Stimulated activated CD8-positive, alpha-beta memory T cell treated with anti-CD3 and anti-CD28 coated beads, Interleukin-4, amount 100 ng/mL, for 24 hours (primary cell): ENCODE results near the gene CD63.
A peak's percentile ranks its signal among the peaks of the same experiment; 100 is the strongest.

Source experiments
- DNase-seq: peaks from one replicate; pipeline ENCODE4 v3.0.0-alpha.2; 2020; ENCODE audit warnings: low read depth

The CD63 gene

DNA sequence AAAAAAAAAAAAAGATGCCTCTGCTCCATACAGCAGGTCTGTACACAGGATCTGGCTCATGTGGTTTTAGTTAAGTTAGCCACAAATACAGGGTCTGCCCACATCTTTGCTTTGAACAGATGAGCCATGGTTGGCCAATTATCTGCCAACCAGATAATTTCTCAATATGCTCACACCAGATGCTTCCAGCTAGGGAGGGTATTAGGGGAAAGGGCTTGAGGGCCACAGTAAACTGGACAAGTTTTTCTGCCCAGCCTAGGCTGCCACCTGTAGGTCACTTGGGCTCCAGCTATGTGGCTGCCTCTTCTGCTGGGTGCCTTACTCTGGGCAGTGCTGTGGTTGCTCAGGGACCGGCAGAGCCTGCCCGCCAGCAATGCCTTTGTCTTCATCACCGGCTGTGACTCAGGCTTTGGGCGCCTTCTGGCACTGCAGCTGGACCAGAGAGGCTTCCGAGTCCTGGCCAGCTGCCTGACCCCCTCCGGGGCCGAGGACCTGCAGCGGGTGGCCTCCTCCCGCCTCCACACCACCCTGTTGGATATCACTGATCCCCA, 7.8 kb downstream of the CD63 start:
- no peak for DNase-seq

DNA sequence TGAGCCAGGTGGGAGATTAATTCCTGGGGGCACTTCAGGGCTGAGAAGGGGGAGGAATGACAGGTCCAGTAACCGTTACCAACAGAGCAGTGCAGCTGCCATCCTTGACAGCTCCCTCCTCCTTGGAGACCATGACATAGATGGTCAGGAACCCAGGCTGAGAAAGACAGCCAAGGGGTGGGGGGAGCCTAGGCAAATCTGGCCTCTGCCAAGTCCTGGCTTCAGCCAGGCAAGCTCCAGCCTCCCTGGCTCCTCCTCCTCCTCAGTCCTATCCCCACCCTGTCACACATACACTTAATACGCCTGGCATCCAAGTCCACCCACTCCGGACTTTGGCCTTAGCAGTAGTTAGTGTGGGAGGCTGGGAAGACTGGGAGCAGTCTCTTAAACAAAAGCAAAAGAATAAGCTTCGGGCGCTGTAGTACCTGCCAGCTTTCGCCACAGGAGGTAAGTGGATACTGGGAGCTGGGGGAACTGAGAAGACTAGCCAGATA, 8.7 kb downstream of the CD63 start, which contains the start of gene RDH5:
Gene RDH5, plus strand, starts transcription at position 323 of the 494 bp plus-strand sequence. CDS start 792 bp downstream, outside the sequence.
- no peak for DNase-seq

DNA sequence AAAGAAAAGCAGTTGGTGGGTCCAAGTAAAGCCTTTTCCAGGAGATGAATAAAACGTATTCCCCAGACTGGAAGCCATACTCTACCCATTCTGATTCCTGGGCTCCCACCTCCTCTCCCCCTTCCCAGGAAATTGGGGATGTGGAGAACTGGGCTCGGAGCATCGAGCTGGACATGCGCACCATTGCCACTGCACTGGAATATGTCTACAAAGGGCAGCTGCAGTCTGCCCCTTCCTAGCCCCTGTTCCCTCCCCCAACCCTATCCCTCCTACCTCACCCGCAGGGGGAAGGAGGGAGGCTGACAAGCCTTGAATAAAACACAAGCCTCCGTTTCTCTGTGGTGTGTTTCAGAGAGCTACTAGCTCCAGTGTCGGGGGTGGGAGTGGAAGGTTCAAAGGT, 9.4 kb downstream of the CD63 start:
- DNase-seq, result no peak

DNA sequence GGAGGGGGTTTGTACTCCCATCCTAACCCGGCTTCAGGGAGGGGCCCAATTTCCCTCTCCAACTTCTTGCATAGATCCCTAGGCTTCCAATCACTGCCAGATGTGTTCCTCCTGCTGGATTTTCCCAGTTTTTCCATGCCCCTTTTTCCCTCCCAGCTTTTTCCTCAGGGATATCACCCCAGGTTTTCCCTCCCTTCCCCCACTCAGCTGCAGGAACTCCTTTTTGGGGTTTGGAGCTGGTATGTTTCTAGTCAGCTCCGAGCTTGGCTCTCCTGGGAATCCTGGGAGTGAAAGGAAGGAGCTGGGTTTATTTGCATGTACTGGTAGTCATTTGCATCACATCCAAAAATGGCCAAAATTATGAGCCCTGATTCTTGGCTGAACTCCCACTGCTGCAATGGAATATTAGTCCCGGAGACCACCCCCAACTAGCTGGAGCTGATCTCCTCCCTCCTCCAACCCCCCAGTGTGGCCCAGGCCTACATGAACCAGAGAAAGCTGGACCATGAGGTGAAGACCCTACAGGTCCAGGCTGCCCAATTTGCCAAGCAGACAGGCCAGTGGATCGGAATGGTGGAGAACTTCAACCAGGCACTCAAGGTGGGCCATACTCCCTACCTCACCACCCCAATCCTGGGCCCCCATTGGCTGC, 10.1 kb downstream of the CD63 start:
- DNase-seq, result no peak

DNA sequence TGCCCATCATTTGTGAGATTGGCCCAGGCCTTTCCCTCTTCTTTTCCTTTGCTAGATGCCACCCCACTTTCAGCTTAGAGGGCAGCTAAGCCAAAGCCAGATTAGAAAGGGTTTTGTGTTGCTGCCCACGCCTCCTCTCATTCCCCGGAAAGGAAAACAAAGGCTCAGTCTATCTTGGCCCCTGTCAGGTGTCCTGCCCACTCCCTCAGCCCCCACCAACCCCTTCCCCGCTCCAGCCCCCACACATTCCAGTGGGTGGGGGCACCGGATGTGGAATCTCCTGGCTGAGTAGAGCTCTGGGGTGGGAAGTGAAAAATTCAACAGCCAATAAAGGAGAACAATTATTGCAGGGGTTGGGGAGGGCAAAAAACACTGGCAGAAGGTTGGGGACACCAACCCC, 10.8 kb downstream of the CD63 start:
- no peak for DNase-seq

DNA sequence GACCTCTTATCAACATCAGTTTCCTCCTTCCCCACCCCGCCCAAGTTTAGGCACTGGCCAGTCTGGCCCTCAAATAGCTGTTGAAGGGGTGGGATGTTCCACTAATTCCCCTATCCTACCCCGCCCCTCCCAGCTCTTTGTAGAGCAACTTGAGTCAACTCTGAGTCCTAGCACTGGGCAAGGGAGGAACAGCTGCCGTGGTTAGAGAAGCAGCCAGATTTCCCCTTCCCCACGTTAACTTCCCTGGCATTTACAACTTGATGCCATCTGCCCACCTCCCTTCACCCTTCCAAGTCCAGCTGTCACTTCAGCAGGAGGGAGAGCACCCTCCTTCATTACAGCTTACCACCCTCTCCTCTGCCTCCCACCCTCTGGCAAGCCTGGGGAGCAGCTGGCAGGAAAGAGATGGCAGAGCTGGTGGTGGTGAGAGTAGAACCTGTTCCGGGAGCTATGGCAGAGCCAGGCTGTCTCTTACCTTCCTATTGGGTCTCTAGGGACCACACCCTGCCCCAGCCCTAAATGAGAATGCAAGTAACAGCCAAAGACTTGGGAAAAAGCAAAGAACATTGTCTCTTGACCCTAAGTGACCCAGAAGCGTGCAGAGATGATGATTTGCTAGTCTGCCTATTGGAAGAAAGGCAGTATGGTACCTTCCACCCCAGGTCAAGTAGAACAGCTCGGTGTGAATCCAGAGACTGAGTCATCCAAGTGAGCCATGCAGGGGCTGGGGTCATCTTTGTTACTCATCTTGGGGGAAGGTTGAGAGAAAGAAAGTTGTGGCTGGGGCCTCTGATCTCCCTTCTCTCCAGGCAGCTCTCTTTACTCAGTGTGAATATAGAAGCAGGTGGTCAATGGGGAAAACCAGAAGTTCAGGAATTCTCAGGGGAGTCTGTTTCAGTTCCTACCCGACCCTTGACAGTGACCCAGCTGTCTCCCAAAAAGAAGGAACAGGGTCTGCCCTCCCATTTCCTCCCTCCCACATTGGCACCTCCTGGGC, 11.5 kb downstream of the CD63 start:
- no peak for DNase-seq

DNA sequence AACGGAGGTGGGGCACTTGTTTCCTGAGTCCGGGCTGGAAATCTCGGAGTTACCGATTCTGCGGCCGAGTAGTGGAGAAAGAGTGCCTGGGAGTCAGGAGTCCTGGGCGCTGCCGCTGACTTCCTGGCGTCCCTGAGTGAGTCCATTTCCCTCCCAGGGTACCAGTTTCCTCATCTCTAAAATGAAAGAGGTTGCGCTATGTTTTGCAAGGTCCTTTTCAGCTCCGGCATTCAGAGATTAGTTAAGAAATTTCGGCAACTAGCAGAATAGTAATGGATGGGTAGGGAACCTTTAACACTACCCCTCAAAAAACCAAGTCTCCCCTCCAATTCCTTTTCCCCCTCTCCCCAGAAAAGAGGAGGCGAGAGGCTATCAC, 12.2 kb downstream of the CD63 start:
- DNase-seq, result no peak

DNA sequence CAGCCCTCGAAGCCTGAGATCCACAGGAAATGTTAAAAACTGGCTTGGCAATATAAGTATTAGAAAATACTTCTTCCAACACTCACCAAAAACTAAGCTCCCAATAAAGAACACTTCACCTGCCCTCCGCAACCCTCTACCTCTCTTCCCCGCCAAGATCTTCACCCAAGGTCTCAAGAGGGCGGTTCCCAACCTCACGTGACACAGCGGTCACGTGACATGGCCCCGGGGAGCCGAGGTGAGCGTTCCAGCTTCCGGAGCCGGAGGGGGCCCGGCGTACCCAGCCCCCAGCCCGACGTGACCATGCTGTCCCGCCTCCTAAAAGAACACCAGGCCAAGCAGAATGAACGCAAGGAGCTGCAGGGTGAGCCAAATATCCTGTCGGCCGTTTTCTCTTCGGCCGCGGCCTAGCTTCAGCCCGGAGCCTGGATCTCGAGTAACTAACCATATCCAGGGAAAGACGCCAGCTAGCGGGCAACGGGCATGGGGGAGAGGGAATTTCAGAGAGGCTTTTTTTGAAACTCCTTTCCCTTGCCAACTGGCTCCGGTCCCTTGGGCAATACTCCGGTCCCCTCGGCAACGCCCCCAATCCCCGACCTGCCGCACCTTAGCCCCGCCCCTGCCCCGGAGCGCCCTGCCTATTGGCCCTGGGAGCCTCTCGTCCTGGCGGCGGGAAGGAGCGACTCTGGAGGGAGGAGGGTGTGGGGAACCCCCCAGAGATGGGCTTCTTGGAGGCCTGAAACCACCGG, 12.8 kb downstream of the CD63 start, which contains the start of gene BLOC1S1:
Gene BLOC1S1, plus strand, starts transcription at position 214 of the 749 bp plus-strand sequence. Its CDS starts 6 bp downstream, at position 220.
- peak; percentile 92 for DNase-seq

DNA sequence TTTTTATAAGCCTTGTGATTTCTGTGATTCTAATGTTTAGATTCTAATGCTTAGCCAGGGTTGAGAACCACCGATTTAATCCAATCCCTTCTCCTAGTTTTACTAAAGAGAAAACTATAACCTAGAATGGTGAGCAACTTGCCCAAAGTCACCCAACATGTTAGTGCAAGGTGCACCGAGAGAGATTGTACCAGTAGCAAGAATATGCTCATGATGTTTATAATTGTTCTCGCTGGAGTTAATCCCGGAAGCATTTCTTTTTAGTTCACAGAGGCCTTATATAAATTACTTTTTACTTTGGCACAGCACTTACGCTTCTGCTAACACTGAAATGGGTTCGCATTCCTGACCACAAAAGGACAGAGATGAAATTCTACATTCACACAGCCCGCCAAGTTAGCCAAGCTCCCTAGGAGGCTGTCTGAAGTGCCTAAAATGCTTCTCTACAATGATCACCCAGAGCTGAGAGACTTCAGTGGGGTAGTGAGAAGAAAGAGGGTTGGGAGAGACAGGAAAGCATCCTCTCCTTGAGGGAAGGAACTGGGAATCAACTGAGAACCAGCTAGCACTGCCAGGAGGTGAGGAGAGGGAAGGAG, 13.5 kb downstream of the CD63 start:
- no peak for DNase-seq

DNA sequence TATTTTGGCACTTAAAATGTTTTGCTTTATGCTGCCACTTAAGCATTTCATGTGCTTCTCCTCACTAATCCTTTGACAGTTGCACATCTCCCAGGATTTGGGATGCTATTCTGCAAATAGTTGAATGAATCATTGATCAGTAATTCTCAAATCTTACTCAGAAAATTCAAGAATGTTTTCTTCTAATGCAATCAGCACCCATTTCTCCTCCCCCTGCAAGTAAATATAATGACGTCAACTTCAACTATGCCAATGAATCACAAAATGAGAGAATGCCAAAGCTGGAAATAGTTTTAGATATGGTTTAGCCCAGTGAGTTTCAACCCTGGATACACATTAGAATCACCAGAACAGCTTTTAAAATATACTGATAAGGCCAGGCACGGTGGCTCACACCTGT, 15.1 kb downstream of the CD63 start:
- no peak for DNase-seq

DNA sequence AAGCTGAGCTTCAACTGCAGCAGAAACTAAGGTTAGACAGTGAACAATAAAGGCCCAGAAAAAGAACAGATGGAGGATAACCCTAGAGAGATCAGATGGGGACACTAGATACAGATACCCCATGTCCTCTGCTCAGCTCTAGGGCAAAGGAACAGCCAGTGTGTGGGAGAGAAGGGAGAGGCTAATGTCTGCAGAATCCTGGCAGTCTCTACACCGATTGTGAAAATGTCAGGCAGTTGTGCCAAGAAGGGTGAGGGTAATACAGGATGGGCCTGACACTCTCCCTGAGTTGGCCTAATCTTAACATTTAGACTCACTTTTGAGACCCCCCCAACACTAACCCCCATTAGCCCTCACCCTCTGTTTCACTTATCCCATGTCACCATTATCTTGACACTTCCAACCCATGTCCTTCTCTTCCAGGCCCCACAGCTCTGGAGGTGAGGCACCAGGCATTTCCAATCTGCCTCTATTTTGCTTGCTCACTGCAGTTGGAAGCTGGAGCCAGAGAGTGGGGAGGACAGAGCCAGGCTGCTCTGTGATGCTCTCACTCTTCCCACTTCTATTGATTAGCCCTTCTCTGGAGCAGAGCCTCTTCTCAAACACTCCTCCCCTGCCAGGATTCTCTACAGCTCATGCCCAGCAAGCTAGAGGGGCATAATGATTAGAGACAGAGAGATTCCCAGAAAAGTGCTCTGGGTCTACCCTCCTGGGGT, 16.0 kb downstream of the CD63 start:
- no peak for DNase-seq

DNA sequence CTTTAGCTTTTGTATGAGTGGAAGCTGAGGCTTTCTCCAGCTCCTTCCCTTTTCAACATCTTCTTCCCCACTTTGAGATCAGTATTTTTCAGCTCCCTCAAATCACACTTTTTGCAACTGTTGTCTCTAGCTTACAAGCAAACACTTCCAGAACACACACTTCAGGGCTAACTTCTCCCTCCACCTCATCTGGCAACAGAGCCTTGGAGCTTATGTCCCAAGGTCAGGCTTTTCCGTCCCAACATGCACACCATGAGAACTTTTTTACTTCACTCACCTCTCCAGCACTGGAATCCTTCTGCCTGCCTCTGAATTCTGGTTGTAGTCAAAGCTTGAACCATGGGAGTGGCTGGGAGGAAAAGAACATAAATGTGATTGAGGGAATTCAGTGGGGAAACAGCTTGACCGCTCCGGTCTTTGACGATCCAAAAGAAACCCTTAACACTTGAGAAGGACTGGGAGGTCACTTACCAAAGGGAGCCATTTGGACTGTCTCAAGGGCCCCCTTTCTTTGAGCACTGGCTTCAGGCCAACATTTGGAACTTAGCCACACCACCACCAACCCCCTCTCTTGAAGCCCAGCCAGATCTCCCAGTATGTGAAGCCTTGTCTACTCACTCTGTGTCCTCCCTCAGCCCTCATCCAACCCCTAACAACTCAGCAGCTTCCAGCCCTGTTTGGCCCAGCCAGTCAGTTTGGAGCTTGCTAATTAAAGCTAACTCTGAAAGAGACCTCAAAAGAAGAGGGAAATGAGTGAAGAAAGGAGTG, 16.8 kb downstream of the CD63 start:
- no peak for DNase-seq

DNA sequence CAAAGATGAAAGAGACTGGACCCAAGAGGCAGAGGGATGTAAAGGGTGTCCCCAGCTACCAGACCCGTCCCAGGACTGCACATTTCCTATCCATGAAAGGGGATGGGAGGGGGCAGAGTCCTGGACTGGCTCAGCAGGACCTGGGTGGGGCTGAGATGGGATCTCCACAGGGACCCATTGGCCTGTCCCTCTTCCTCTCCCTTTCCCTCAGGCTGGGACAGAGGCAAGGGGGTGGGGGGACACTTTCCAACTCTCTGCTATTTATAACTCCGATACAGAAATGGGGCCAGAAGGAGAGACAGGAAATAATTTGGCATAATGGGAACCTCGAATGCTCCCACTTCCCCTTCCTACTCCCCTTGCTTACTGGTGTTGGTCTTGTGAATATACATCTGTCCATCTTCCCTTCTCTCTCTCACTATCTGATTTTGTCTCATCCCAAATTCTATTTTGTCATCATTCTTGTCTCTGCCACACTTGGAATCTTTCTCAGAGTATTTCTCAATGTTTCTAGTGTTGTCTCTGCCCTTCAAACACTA, 20.0 kb downstream of the CD63 start:
- no peak for DNase-seq

DNA sequence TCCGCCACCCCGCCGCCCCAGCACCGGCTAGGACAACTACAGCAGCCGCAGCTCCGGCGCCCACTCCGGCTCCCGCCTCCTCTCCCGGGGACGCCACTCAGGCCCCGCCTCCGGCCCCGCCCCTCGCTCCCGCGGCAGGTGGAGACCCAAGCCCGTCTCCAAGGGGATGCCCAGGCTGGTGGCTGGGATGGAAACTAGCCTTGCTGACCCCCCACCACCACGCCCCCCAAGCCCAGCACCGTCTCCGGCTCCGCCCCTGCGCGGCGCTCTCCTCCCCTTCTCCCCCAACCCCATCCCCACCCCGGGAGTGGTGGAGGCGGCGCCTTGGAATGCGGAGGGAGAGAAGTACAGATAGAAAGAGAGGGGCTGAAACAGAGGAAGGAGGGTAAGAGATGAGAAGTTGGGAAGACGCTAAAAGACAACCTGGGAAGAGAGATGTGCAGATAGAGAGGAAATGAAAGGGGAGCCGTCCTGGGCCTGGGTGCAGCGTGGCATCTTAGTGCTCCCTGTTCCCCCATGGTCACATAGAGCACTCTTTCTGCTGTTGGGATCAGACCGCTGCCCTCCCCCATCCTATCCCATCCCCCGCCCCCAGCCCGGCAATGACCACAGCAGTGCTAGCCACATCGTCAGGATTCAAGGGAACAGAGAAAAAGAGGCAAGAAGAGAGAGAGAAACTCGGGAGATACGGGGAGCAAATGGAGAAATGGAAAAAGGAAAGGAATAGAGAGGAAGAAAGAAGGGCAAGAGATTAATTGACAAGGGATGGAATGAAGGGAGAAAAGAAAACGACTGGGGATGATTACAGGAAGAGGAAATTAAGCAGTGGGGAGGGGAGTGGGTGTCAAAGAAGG, 20.7 kb downstream of the CD63 start, which contains the start of gene ITGA7:
Gene ITGA7, minus strand, starts transcription at position 64 of the 854 bp plus-strand sequence. CDS start 222 bp downstream, outside the sequence.
- peak; percentile 49 for DNase-seq

DNA sequence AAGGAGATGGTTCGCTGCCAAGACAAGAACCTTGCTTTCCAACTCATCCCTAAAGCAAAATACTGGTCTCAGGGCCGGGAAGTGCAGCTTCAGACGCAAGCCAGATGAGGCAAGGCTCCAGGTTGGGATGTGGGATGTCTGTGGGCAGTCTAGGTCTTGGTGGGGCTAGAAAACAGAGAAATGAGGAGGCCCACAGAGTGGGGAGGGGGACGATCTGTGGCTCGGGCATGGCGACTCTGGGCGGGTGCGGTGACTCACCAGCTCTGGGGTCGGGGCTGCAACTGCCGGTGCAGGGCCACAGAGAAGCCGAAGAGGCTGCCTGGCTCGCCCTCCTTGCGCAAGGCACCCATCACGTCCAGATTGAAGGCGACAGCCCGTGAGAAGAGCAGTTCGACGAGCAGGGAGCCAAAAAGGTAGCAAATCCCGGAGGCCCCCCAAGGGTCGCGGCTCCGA, 21.6 kb downstream of the CD63 start:
- no peak for DNase-seq

DNA sequence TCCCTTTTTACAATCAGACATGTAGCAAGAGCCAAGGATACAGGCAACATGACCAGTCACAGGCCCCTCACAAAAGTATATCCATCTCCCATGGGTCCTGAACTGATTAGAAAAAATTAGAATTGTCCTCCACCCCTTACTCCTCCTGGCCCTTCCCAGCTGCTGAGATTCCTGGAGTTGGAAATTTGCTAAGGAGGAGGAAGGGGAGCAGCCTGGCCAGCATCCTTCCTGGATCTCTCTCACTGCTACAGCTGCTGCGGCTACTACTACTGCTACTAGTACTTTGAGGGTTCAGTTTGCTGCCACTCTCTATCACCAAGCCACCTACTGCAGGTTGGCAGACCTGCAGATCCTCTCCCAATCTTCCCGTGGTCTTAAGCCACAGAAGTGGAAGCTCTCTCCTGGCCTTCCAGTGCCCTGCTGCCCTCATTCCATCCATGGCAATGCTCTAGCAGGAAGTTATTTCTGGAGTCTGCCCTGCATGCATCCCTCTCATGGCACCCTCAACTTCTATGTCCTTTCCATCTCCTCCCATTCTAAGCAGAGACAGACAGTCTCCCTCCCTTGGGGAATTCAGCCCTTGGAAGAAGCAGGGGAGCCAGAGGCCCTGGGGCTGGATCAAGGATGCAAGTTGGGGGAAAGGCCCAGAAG, 22.1 kb downstream of the CD63 start:
- DNase-seq, result no peak

DNA sequence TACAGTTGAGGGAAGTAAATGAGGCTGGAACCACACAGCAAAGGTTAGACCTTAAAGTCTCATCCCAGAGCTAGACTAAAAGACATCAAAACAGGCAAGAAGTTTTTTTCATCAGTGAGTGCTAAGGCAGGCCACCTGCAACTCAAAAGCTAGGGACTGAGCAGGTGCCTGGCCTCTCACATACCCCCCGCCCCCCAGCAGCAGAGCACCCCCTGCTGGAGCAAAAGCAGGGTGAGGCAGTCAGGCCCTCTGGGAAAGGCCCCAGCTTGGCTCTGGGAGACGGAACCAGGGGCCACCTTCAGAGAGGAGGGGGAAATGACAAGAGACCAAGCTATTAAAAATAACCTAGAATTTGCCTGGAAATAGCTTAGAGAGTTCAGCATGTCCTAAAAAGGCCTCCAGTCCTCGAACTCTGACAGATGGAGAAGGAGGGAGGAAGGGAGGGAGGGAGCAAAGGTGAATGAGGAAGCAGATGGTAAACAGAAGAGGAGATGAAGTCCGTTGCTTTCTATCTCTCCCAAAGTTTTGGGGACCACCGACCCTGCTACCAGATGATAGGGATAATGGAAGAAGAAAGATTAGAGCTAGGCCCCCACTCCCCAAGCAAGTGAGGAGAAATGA, 22.9 kb downstream of the CD63 start:
- DNase-seq, result no peak
